Left ventricle myocardium inferior (tissue), 1 donor: ENCODE data around the gene CDK5RAP3. TPM values are rescaled to one million over a fixed set of nuclear protein-coding genes. Genes with fewer than 3 reads are reported as not detected.

ENCODE experiments used
- DNase-seq: peaks from one replicate; pipeline ENCODE4 v3.0.0-alpha.2; 2020
- H3K27ac ChIP-seq: fragments of 200-600 bp; replicated peaks from 2 replicates; pipeline ENCODE4 v1.8.0; 2021
- H3K27me3 ChIP-seq: fragments of 200-600 bp; 2 replicates; pipeline ENCODE4 v1.8.0; 2021; ENCODE audit warnings: low read depth
- H3K36me3 ChIP-seq: fragments of 200-600 bp; 2 replicates; pipeline ENCODE4 v1.8.0; 2021
- H3K4me1 ChIP-seq: fragments of 200-600 bp; 2 replicates; pipeline ENCODE4 v1.8.0; 2021
- H3K4me3 ChIP-seq: fragments of 200-600 bp; 2 replicates; pipeline ENCODE4 v1.8.0; 2021; ENCODE audit warnings: mild to moderate bottlenecking, moderate library complexity
- H3K9me3 ChIP-seq: fragments of 200-600 bp; replicated peaks from 2 replicates; pipeline ENCODE4 v1.8.0; 2021
- CTCF ChIP-seq: fragments of 200-600 bp; IDR thresholded peaks from 2 replicates; pipeline ENCODE4 v1.8.0; 2021; ENCODE audit warnings: antibody characterized with exemption, mild to moderate bottlenecking, borderline replicate concordance
- intact Hi-C: fragments of 100-400 bp; cut with micrococcal nuclease; formaldehyde crosslinking; loops from one replicate; pipeline ENCODE4 v1.11.0; 2022
- total RNA-seq: library from RNA; stranded (reverse); fragmentation: NEBNext Ultra II Directional; extraction: Animal tissue kit (Norgen Biotek cat#: 25700); gene quantifications from one replicate; pipeline ENCODE4 v1.2.1, GENCODE V29; 2021
- donor health status: DM: no; HTN: yes; CAD: no; lungs with severe emphysema.

CDK5RAP3 gene
- total RNA-seq, 1 donor from 2014 or later, result 50.1 TPM

DNA sequence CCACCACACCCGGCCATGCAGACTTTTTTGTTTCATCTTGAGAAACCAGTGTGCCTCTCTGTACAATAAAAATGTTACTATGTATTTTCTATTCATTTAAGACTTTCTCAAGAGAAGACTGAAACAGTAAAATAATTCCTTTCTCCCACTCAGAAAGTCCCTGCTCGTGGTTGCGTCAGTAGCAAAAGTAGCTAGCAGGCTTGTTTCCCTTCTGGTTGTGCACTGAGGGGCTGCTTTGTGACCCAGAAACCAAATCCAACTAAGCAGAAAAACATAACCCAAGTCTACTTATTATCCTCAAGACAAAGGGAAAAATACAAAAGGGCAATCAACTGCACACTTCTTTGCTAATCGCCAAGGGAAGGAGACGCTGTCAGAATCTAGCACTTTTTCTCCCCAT, 33.0 kb upstream of the CDK5RAP3 start:
- Histone ChIP-seq H3K4me1 (peaks cover 22% of the 10 kb centered on the region), H3K36me3 (peaks cover 4% of the 10 kb centered on the region), H3K9me3 (no peaks in the 10 kb centered on the region), H3K4me3 (no peak overlapping the region), H3K27ac (no peak overlapping the region), H3K27me3 (no peaks in the 10 kb centered on the region)
- no peak for TF ChIP-seq CTCF
- intact Hi-C loops, result no loop called here
- no peak for DNase-seq

GRCh38 chr17:47941246-47942095, 29.4 kb upstream of the CDK5RAP3 start, which contains the start of gene PNPO:
Gene PNPO, plus strand, starts transcription at chr17:47941571. Its CDS starts 105 bp downstream, at chr17:47941676.
- Histone ChIP-seq H3K4me3 (peak within 1 kb of the TSS; percentile 85), H3K9me3 (no peaks in the 10 kb centered on the region), H3K27ac (peak within 1 kb of the TSS; percentile 83), H3K27me3 (no peaks in the 10 kb centered on the region), H3K4me1 (peaks cover 50% of the 10 kb centered on the region), H3K36me3 (peaks cover 28% of the 10 kb centered on the region)
- intact Hi-C loops, result no loop called here
- TF ChIP-seq CTCF, result no peak
- peak; percentile 92 for DNase-seq

DNA sequence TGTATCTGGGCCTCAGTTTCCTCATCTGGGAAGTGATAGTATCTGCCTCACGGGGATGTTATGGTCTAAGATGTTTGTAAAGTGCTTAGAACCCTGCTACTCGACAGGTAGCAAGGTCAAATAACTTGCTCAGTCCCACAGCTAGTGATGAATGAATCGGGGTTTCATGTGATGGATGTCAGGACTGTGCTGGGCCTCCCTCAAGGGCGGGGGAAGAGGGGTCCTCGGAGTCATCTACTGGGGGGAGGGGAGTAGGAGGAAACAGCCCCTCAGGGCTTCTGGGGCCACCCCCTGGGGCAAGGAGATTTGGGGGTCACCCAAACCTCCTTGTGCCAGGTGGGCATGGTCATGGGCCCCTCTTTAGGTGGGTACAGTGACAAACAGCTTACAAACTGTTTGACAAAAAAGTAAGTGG, 28.8 kb upstream of the CDK5RAP3 start:
- TF ChIP-seq CTCF, result no peak
- no peaks in the 10 kb centered on the region for H3K27me3 ChIP-seq
- peaks cover 56% of the 10 kb centered on the region for H3K4me1 ChIP-seq
- peak overlapping the region; percentile 83 for H3K27ac ChIP-seq
- DNase-seq, result no peak
- intact Hi-C loops, result no loop called here
- peak overlapping the region; percentile 85 for H3K4me3 ChIP-seq
- H3K36me3 ChIP-seq, result peaks cover 31% of the 10 kb centered on the region
- no peaks in the 10 kb centered on the region for H3K9me3 ChIP-seq

DNA sequence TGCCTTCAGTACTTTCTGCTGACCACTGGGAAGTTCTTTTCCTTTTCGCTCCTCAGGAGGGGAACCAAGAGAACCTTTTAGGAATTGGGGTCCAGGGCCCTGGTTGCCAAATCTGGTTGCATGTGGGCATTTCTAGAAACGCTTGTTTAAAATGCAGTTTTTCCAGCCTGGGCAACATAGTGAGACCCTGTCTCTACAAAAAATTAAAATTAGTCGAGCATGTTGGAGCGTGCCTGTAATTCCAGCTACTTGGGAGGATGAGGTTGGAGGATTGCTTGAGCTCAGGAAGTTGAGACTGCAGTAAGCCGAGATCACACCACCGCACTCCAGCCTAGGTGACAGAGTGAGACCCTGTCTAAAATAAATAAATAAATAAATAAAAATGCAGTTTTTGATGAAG, 28.3 kb upstream of the CDK5RAP3 start:
- H3K4me1 ChIP-seq, result peaks cover 58% of the 10 kb centered on the region
- no peak for DNase-seq
- H3K4me3 ChIP-seq, result peak overlapping the region; percentile 85
- intact Hi-C loops, result no loop called here
- TF ChIP-seq CTCF, result no peak
- no peaks in the 10 kb centered on the region for H3K27me3 ChIP-seq
- H3K27ac ChIP-seq, result no peak overlapping the region
- peaks cover 31% of the 10 kb centered on the region for H3K36me3 ChIP-seq
- no peaks in the 10 kb centered on the region for H3K9me3 ChIP-seq

- H3K9me3 ChIP-seq, result no peaks in the 10 kb centered on the region
- no peak for DNase-seq
- no peaks in the 10 kb centered on the region for H3K27me3 ChIP-seq
- H3K4me1 ChIP-seq, result peaks cover 76% of the 10 kb centered on the region
- no peak for TF ChIP-seq CTCF
- no peak overlapping the region for H3K4me3 ChIP-seq
- peaks cover 36% of the 10 kb centered on the region for H3K36me3 ChIP-seq
- intact Hi-C loops, result no loop called here
- H3K27ac ChIP-seq, result peak overlapping the region; percentile 62
Observed at GRCh38 chr17:47945080-47945479, 25.8 kb upstream of the CDK5RAP3 start.
